Right lobe of liver (tissue), 6 donors: ENCODE results near the gene RCL1. TPM values are rescaled to one million over a fixed set of nuclear protein-coding genes. Genes with fewer than 3 reads are reported as not detected.

Experiments used
- ATAC-seq, 4 donors: fragments of 200-7000 bp; cut with Tn5 transposase; one replicate each; pipeline ENCODE4 v1.9.1; 2020; ENCODE audit warnings: mild to moderate bottlenecking in 4 of 4, moderate library complexity in 4 of 4
- DNase-seq, 3 donors: peaks; one replicate each; pipeline ENCODE4 v3.0.0-alpha.2; 2020
- H3K27ac ChIP-seq, 3 donors: fragments of 200-600 bp; one replicate each; pipeline ENCODE4 v1.8.0; 2022
- H3K27me3 ChIP-seq, 2 donors: fragments of 200-600 bp; one replicate each; pipeline ENCODE4 v1.8.0; 2022
- H3K36me3 ChIP-seq, 4 donors: fragments of 200-600 bp; sonication (generic) in 1 of 4; one replicate each; pipeline versions ENCODE4 v1.5.1 to v1.8.0; 2017 to 2022; ENCODE audit warnings: control low read depth in 1 of 4
- H3K4me1 ChIP-seq, 4 donors: fragments of 200-600 bp; sonication (generic) in 1 of 4; one replicate each; pipeline versions ENCODE4 v1.5.1 to v1.8.0; 2017 to 2022; ENCODE audit warnings: control low read depth in 1 of 4
- H3K4me3 ChIP-seq, 3 donors: fragments of 200-600 bp; one replicate each; pipeline ENCODE4 v1.8.0; 2022
- H3K9me3 ChIP-seq, 4 donors: fragments of 200-600 bp; sonication (generic) in 1 of 4; one replicate each; pipeline versions ENCODE4 v1.5.1 to v1.8.0; 2017 to 2022; ENCODE audit warnings: control low read depth in 1 of 4
- POLR2A ChIP-seq: fragments of 450-650 bp; IDR thresholded peaks from one replicate; pipeline ENCODE4 v1.6.1; 2017; ENCODE audit warnings: antibody characterized with exemption, mild to moderate bottlenecking
- WGBS: methylation state at CpG from one replicate; pipeline ENCODE4 v1.1.6; 2018; ENCODE audit warnings: low coverage, low lambda C conversion rate; ENCODE audit not compliant: insufficient coverage; ENCODE audit errors: missing lambda C conversion rate; 5-methylcytosine and 5-hydroxymethylcytosine counted together
- intact Hi-C, 2 donors: fragments of 100-400 bp; cut with DNase I; formaldehyde crosslinking; loops; one replicate each; pipeline versions ENCODE4 v1.11.2 to v1.14.1; 2022
- total RNA-seq, 6 experiments: library from RNA; depleted of rRNA in 2 of 6; stranded (reverse); fragments of >200 nt in 2 of 6; fragmentation: NEBNext Ultra II Directional in 3 of 6; extraction: Animal tissue kit (Norgen Biotek cat#: 25700) in 3 of 6; gene quantifications; one replicate each; pipeline versions ENCODE4 v1.1.0 to v1.2.4, GENCODE V29; 2016 to 2023
- TF ChIP-seq, protein P1 (sequence below), 4 donors: fragments of 200-600 bp in 3 of 4; fragments of 450-650 bp in 1 of 4; IDR thresholded peaks; one replicate each; pipeline versions ENCODE4 v1.5.1 to v1.8.0; 2016 to 2022; ENCODE audit warnings: antibody characterized with exemption in 4 of 4, mild to moderate bottlenecking in 2 of 4
- donor health status: DM: no; HTN: yes; CAD: no.
- donor health status: DM: no; HTN: no; CAD: no.
- donor health status: DM: no; HTN: no; CAD: no.
- donor health status: DM: no; HTN: yes; CAD: no.
- donor health status: DM: no; HTN: yes; CAD: no.

Gene RCL1
- total RNA-seq, 6 experiments from 2014 or later = 20.2 to 108 (median 63.4) TPM

GRCh38 chr9:4842213-4842612 lies 49.5 kb downstream of the RCL1 start:
- peaks cover 0 to 30% (median 12%) of the 10 kb centered on the region in 4 donors for H3K36me3 ChIP-seq
- H3K27ac ChIP-seq = peak overlapping the region; percentile 55 to 95 (median 90)
- DNase-seq (peak; percentile 46 to 80 (median 62)), ATAC-seq (peak; percentile 48 to 66 (median 55))
- intact Hi-C loops = no loop called here
- WGBS = 45% methylated on average over 2 of the region's 2 CpGs
- no peaks in the 10 kb centered on the region for H3K9me3 ChIP-seq
- H3K4me3 ChIP-seq = peak overlapping the region in 2 of 3 donors; percentile 55 to 62
- no peaks in the 10 kb centered on the region for H3K27me3 ChIP-seq
- peaks cover 0 to 55% (median 13%) of the 10 kb centered on the region in 4 donors for H3K4me1 ChIP-seq
- TF ChIP-seq, protein P1, sequence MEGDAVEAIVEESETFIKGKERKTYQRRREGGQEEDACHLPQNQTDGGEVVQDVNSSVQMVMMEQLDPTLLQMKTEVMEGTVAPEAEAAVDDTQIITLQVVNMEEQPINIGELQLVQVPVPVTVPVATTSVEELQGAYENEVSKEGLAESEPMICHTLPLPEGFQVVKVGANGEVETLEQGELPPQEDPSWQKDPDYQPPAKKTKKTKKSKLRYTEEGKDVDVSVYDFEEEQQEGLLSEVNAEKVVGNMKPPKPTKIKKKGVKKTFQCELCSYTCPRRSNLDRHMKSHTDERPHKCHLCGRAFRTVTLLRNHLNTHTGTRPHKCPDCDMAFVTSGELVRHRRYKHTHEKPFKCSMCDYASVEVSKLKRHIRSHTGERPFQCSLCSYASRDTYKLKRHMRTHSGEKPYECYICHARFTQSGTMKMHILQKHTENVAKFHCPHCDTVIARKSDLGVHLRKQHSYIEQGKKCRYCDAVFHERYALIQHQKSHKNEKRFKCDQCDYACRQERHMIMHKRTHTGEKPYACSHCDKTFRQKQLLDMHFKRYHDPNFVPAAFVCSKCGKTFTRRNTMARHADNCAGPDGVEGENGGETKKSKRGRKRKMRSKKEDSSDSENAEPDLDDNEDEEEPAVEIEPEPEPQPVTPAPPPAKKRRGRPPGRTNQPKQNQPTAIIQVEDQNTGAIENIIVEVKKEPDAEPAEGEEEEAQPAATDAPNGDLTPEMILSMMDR (IDR thresholded peaks at IDR 0.05) = no peak
- peak; percentile 26 for TF ChIP-seq POLR2A

- intact Hi-C loops = no loop called here
Observed at GRCh38 chr9:4842734-4843133, 50.0 kb downstream of the RCL1 start.

GRCh38 chr9:4844056-4844838 lies 51.5 kb downstream of the RCL1 start:
- Histone ChIP-seq H3K36me3 (peaks cover 0 to 35% (median 12%) of the 10 kb centered on the region in 4 donors), H3K4me3 (no peak overlapping the region), H3K9me3 (no peaks in the 10 kb centered on the region), H3K4me1 (peaks cover 0 to 51% (median 2%) of the 10 kb centered on the region in 4 donors), H3K27ac (peak overlapping the region in 2 of 3 donors; percentile 20 to 95), H3K27me3 (no peaks in the 10 kb centered on the region)
- no peak for TF ChIP-seq POLR2A
- TF ChIP-seq, protein P1 (IDR thresholded peaks at IDR 0.05) = no peak
- intact Hi-C loops = no loop called here
- no peak for ATAC-seq
- DNase-seq = peak in 1 of 3 donors; percentile 63
- 60% methylated on average over 9 of the region's 9 CpGs for WGBS

More at GRCh38 chr9:4842734-4843133, 50.0 kb downstream of the RCL1 start:
- Histone ChIP-seq H3K4me1 (peaks cover 0 to 54% (median 10%) of the 10 kb centered on the region in 4 donors), H3K27ac (peak overlapping the region; percentile 55 to 95 (median 90)), H3K9me3 (no peaks in the 10 kb centered on the region), H3K27me3 (no peaks in the 10 kb centered on the region), H3K4me3 (peak overlapping the region in 2 of 3 donors; percentile 23 to 55), H3K36me3 (peaks cover 0 to 35% (median 12%) of the 10 kb centered on the region in 4 donors)
- peak in 1 of 4 donors; percentile 3 for ATAC-seq
- WGBS = 36% methylated on average over 4 of the region's 4 CpGs
- TF ChIP-seq, protein P1 (IDR thresholded peaks at IDR 0.05) = no peak
- no peak for TF ChIP-seq POLR2A
- DNase-seq = no peak

DNA sequence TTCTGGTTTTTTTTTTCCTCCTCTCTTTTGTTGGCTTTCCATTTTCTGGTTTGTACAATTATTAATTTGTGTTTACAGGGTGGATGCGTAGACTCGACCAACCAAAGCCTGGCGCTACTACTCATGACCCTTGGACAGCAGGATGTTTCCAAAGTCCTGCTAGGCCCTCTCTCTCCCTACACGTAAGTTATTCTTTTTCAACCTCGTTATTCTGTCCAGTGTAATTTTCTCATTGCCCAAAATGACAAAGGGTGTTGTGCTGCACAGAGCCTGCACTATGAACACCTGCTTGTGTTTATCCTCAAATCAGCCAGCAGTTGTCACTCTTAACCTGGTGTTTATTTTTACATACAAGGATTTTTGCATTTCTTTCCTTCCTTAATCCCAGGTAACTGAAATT lies 56.6 kb downstream of the RCL1 start:
- Histone ChIP-seq H3K4me1 (peaks cover 0 to 38% (median 5%) of the 10 kb centered on the region in 4 donors), H3K4me3 (peak overlapping the region in 1 of 3 donors; percentile 12), H3K27ac (peak overlapping the region; percentile 22 to 93 (median 85)), H3K9me3 (no peaks in the 10 kb centered on the region), H3K36me3 (peaks cover 0 to 58% (median 35%) of the 10 kb centered on the region in 4 donors), H3K27me3 (no peaks in the 10 kb centered on the region)
- 14% methylated on average over 5 of the region's 5 CpGs for WGBS
- ATAC-seq (peak; percentile 80 to 92 (median 86)), DNase-seq (peak; percentile 38 to 83 (median 71))
- intact Hi-C loops = no loop called here
- TF ChIP-seq, protein P1 (IDR thresholded peaks at IDR 0.05) = peak in 3 of 4 donors; percentile 18 to 37 (median 31)
- peak; percentile 16 for TF ChIP-seq POLR2A
